Stimulated activated CD8-positive, alpha-beta memory T cell treated with anti-CD3 and anti-CD28 coated beads, Interleukin-4, amount 100 ng/mL, for 4 hours (primary cell): Measurements from ENCODE around the gene DCLK1.
"Not testable (repeated sequence)": the region's sequence is repeated elsewhere in the genome, so short reads cannot be mapped to it uniquely, and the experiment has no call there.

ENCODE experiments used
- DNase-seq, 2 donors: peaks; one replicate each; pipeline ENCODE4 v3.0.0-alpha.2; 2020; ENCODE audit warnings: low read depth in 2 of 2, low spot score in 1 of 2

Gene DCLK1

GRCh38 chr13:36131931-36132297, 732 bp upstream of the DCLK1 start:
- DNase-seq, result no peak

GRCh38 chr13:36130552-36131221, 495 bp downstream of the DCLK1 start:
- no peak for DNase-seq

GRCh38 chr13:36130193-36130551, 1.0 kb downstream of the DCLK1 start:
- no peak for DNase-seq

- no peak for DNase-seq
Measured at GRCh38 chr13:36129539-36129938, 1.6 kb downstream of the DCLK1 start.

GRCh38 chr13:36126491-36126890, 4.7 kb downstream of the DCLK1 start:
- no peak for DNase-seq

- DNase-seq, result no peak
Measured at GRCh38 chr13:36125841-36126240, 5.3 kb downstream of the DCLK1 start.

- no peak for DNase-seq
Measured at GRCh38 chr13:36124236-36124822, 6.9 kb downstream of the DCLK1 start.

GRCh38 chr13:36115306-36115705, 15.9 kb downstream of the DCLK1 start:
- DNase-seq, result no peak

- no peak for DNase-seq
Measured at GRCh38 chr13:36114233-36114632, 16.9 kb downstream of the DCLK1 start.

- no peak for DNase-seq
Measured at GRCh38 chr13:36108954-36109353, 22.2 kb downstream of the DCLK1 start.

GRCh38 chr13:36108342-36108741, 22.8 kb downstream of the DCLK1 start:
- no peak for DNase-seq

GRCh38 chr13:36107521-36107920, 23.7 kb downstream of the DCLK1 start:
- DNase-seq, result no peak

- no peak for DNase-seq
Measured at GRCh38 chr13:36105726-36106125, 25.5 kb downstream of the DCLK1 start.

- DNase-seq, result no peak
Measured at GRCh38 chr13:36102721-36103120, 28.5 kb downstream of the DCLK1 start.

GRCh38 chr13:36101907-36102306, 29.3 kb downstream of the DCLK1 start:
- DNase-seq, result not testable (repeated sequence)

- no peak for DNase-seq
Measured at GRCh38 chr13:36101157-36101556, 30.0 kb downstream of the DCLK1 start.

GRCh38 chr13:36098080-36098479, 33.1 kb downstream of the DCLK1 start:
- no peak for DNase-seq

GRCh38 chr13:36096461-36097416, 34.4 kb downstream of the DCLK1 start:
- no peak for DNase-seq

GRCh38 chr13:36094478-36094877, 36.7 kb downstream of the DCLK1 start:
- DNase-seq, result no peak

GRCh38 chr13:36090592-36090991, 40.6 kb downstream of the DCLK1 start:
- DNase-seq, result no peak

- no peak for DNase-seq
Measured at GRCh38 chr13:36089130-36089647, 42.0 kb downstream of the DCLK1 start.

GRCh38 chr13:36088463-36088862, 42.7 kb downstream of the DCLK1 start:
- no peak for DNase-seq
